ENCODE results near the gene TRPM4. TPM values are rescaled to one million over a fixed set of nuclear protein-coding genes. Genes with fewer than 3 reads are reported as not detected.
"Not testable (repeated sequence)": the region's sequence is repeated elsewhere in the genome, so short reads cannot be mapped to it uniquely, and the experiment has no call there.

The TRPM4 gene
- total RNA-seq, 2 donors from 2014 or later = 20.6 to 22.8 TPM

DNA sequence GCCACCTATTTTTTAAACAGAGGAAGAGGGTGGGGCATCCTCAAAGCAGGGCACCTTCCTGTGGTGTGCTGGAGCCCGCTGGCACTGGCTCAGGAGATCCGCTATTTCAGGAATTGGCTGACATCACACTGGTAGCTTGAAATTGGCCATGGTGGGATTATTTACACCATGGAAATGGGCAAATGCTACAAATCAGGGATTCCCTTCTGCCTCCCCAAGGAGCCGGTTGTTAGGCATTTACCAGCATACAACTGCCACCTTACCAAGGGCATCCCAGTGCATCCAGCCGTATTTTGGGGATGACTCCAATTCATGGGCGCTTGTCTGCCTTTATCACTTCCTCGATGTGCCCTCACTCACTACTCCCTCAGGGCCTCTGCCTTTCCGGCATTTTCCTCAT, 16.6 kb upstream of the TRPM4 start:
- Histone ChIP-seq H3K36me3 (no peaks in the 10 kb centered on the region), H3K27me3 (no peaks in the 10 kb centered on the region), H3K9me3 (no peaks in the 10 kb centered on the region), H3K27ac (no peak overlapping the region), H3K4me3 (no peak overlapping the region), H3K4me1 (peaks cover 0 to 18% of the 10 kb centered on the region in 2 donors)
- TF ChIP-seq, protein P1, sequence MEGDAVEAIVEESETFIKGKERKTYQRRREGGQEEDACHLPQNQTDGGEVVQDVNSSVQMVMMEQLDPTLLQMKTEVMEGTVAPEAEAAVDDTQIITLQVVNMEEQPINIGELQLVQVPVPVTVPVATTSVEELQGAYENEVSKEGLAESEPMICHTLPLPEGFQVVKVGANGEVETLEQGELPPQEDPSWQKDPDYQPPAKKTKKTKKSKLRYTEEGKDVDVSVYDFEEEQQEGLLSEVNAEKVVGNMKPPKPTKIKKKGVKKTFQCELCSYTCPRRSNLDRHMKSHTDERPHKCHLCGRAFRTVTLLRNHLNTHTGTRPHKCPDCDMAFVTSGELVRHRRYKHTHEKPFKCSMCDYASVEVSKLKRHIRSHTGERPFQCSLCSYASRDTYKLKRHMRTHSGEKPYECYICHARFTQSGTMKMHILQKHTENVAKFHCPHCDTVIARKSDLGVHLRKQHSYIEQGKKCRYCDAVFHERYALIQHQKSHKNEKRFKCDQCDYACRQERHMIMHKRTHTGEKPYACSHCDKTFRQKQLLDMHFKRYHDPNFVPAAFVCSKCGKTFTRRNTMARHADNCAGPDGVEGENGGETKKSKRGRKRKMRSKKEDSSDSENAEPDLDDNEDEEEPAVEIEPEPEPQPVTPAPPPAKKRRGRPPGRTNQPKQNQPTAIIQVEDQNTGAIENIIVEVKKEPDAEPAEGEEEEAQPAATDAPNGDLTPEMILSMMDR (IDR thresholded peaks at IDR 0.05) = no peak
- DNase-seq (ENCODE audit: low spot score) = no peak

DNA sequence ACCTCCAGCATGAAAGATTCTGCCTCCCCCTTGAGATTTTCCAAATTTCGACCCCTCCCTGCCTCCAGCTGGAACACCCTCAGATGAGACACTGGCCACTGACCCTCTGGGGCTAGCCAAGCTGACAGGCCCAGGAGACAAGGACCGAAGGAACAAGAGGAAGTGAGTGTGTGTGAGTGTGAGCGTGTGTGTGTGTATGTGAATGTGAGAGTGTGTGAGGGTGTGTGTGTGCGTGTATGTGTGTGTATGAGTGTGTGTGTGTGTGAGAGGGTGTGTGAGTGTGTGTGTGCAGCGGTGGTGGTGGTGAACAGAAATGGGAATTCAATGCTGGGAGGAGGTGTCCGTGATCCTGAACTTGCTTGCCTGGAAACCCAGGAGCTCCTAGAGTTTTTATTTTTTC, 16.2 kb upstream of the TRPM4 start:
- H3K9me3 ChIP-seq = no peaks in the 10 kb centered on the region
- TF ChIP-seq, protein P1 (IDR thresholded peaks at IDR 0.05) = no peak
- H3K4me3 ChIP-seq = no peak overlapping the region
- no peak overlapping the region for H3K27ac ChIP-seq
- peaks cover 0 to 19% of the 10 kb centered on the region in 2 donors for H3K4me1 ChIP-seq
- no peaks in the 10 kb centered on the region for H3K27me3 ChIP-seq
- no peak for DNase-seq (ENCODE audit: low spot score)
- no peaks in the 10 kb centered on the region for H3K36me3 ChIP-seq

DNA sequence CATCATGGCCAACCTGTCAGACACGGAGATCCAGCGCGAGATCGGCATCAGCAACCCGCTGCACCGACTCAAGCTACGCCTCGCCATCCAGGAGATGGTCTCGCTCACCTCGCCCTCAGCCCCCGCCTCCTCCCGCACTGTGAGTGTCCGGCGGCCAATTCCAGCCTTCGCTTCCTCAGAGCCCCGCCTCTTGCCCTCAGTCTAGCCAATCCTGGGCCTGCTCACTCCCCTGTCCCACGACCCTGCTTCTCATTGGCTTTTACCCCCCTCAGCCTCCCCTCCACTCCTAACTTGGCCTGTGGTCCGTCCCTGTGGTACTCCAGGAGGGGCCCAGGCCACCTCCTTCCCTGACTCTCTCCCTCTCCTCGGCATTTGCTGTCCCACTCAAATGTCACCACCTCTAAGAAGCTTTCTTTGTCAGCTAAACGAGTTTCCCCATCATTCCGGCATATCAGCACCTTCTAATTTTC, 14.7 kb upstream of the TRPM4 start:
- Histone ChIP-seq H3K4me3 (peak overlapping the region; percentile 40 to 62), H3K4me1 (peaks cover 0 to 22% of the 10 kb centered on the region in 2 donors), H3K27me3 (no peaks in the 10 kb centered on the region), H3K27ac (no peak overlapping the region), H3K36me3 (no peaks in the 10 kb centered on the region), H3K9me3 (no peaks in the 10 kb centered on the region)
- TF ChIP-seq, protein P1 (IDR thresholded peaks at IDR 0.05) = no peak
- DNase-seq (ENCODE audit: low spot score) = peak; percentile 95

DNA sequence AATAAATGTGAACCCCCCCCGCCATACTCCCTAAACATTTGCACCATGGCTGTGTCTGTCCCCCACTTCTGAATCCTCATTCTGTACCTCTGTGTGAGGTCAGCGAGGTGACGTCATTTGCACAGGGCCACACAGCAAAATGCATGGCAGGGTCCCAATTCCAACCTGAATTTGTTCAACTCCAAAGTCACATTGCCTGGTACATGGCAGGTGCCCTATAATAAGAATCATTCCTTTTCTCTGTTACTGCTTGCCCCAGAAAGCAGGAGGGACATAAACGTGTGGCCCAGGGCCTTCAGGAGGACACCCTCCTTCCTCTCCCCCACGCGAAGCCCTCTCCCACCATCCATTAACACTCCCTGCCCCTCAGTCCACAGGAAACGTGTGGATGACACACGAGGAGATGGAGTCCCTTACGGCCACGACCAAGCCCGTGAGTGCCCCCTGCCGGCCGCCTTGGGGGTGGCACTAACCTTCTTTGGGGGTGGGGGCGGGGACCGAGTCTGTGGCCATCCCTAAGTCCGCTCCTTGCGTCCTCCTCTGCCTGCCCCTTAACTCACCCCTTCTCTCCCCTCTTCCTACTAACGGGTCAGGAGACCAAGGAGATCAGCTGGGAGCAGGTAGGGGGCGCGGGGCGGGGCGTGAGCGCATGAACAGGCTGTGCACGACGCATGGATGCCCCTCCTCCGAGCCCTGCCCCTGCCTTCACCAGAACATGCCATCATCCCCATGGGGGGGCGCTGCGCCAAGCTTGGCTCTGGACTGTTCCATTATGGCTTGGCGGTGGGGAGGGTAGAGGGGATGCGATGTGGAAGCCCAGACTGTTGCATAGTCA, 11.8 kb upstream of the TRPM4 start:
- H3K4me3 ChIP-seq = peak overlapping the region; percentile 6 to 37
- TF ChIP-seq, protein P1 (IDR thresholded peaks at IDR 0.05) = peak; percentile 91 to 94
- H3K27ac ChIP-seq = peak overlapping the region in 1 of 2 donors; percentile 4

DNA sequence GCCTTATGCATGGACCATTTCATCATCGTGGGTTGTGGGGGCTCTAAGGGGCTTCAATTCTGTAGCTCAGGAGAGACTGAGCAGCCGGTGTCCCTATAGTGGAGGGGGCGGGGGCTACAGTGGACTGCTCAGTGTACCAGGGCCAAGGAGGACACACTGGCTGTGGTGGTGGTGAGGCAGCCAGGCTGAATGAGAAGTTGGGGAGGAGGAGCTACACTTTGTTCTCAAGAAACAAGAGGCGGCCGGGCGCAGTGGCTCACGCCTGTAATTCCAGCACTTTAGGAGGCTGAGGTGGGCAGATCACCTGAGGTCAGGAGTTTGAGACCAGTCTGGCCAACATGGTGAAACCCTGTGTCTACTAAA, 11.2 kb upstream of the TRPM4 start:
- H3K27me3 ChIP-seq; H3K27ac ChIP-seq; H3K9me3 ChIP-seq; DNase-seq (ENCODE audit: low spot score); H3K36me3 ChIP-seq: not testable (repeated sequence)
- Histone ChIP-seq H3K4me3 (peak overlapping the region; percentile 6 to 37), H3K4me1 (peaks cover 0 to 50% of the 10 kb centered on the region in 2 donors)

More for the DNA sequence above, 11.8 kb upstream of the TRPM4 start:
- Histone ChIP-seq H3K9me3 (no peaks in the 10 kb centered on the region), H3K27me3 (no peaks in the 10 kb centered on the region), H3K36me3 (no peaks in the 10 kb centered on the region), H3K4me1 (peaks cover 0 to 44% of the 10 kb centered on the region in 2 donors)
- DNase-seq (ENCODE audit: low spot score) = peak; percentile 91

DNA sequence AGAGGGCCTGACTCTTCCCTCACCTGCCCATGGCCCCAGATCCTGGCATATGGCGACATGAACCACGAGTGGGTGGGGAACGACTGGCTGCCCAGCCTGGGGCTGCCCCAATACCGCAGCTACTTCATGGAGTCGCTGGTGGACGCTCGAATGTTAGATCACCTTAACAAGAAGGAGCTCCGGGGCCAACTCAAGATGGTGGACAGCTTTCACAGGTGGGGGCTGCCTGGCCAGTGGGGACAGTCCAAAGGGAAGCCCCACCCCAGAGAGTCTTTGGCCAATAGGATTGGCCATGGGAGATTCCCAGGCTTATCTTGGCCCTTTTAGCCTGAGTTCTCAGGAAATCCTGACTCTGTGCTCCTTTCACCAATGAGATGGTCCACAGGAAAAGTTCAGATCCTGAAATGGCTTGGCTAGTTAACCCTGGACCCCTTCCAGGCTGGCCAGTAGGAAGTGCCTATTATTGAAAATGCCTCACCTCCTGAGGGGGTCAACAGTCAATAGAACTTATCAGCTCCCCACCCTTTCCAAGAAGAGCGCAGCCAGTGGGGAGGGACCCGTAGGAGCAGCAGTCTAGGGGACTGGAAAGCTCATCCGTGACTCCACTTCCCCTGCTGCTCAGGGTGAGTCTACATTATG, 9.4 kb upstream of the TRPM4 start:
- peak overlapping the region; percentile 96 for H3K27ac ChIP-seq
- no peak for DNase-seq (ENCODE audit: low spot score)
- H3K27me3 ChIP-seq = no peaks in the 10 kb centered on the region
- H3K9me3 ChIP-seq = no peaks in the 10 kb centered on the region
- peak overlapping the region; percentile 24 to 76 for H3K4me3 ChIP-seq
- TF ChIP-seq, protein P1 (IDR thresholded peaks at IDR 0.05) = no peak
- no peaks in the 10 kb centered on the region for H3K36me3 ChIP-seq
- peaks cover 0 to 51% of the 10 kb centered on the region in 2 donors for H3K4me1 ChIP-seq

Measured in right atrium auricular region (tissue), 2 donors.